ENCODE data around the gene ZYG11A.

ZYG11A gene

DNA sequence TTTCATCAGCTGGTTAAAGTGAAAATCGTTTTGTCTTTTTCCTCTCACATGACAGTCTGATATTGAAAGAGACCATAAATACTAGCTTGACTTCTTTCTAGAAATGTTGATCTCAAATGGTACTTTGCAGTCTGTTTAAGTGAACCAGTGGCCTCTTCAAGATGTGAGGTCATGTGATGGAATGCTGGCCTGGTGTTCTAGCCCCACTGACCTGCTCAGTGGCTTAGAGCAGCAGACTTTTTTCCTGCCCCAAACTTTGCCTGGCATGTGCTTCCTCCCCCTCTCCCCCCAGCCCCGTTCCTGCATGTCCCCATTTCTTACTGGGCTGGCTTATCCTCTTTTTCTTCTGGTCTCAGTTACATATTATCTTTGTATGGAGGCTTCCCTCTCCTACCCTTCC is 34.3 kb downstream of the ZYG11A start:
- DNase-seq (ENCODE audit: low read depth in 1 of 2, low spot score in 1 of 2), result no peak

DNA sequence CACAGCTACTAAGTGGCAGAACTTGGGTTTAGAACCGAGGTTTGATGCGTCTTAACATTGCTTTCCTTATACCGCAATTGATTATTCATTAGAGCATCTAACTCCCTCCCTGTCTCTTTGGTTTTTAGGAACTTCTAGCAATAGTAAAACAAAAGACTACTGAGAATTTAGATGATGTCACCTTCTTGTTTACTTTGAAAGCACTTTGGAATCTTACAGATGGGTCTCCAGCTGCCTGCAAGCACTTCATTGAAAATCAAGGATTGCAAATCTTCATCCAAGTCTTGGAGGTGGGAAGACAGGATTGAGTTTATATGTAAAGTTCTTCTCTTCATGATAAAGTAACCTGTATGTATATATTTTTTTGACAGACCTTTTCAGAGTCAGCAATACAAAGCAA is 35.0 kb downstream of the ZYG11A start:
- no peak for DNase-seq (ENCODE audit: low read depth in 1 of 2, low spot score in 1 of 2)

DNA sequence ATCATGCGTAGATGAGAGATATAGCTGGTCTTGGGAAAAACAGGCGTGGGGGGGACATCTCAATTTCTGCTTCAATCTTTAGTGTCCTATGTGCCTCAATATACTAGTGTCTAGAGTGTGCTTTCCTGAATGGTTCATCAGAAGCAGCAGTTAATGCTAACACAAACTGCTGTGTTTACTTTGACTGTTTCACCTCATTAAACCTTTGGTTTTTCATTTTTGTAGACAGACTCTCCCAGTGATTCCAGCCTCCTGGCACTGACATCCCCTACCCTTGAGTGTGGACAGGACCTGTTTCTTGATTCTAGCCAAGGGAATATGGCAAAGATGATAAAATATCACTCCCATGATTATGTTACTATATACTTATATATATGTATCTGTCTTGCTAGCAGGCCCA is 37.6 kb downstream of the ZYG11A start:
- DNase-seq (ENCODE audit: low read depth in 1 of 2, low spot score in 1 of 2), result no peak

DNA sequence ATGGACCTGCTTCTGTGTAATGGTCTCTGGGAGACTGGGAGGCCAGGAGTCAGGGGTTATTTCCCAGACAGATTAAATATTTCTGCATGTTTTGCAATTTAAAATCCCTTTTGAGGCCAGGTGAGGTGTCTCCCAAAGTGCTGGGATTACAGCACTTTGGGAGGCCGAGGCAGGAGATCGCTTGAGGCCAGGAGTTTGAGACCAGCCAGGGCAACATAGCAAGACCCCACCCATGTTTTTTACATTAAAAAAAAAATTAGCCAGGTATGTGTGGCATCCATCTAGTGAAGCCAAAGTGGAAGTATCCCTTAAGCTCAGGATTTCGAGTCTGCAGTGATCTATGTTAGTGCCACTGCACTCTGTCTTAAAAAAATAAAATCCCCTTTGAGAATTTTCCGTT is 44.9 kb downstream of the ZYG11A start:
- no peak for DNase-seq (ENCODE audit: low read depth in 1 of 2, low spot score in 1 of 2)

DNA sequence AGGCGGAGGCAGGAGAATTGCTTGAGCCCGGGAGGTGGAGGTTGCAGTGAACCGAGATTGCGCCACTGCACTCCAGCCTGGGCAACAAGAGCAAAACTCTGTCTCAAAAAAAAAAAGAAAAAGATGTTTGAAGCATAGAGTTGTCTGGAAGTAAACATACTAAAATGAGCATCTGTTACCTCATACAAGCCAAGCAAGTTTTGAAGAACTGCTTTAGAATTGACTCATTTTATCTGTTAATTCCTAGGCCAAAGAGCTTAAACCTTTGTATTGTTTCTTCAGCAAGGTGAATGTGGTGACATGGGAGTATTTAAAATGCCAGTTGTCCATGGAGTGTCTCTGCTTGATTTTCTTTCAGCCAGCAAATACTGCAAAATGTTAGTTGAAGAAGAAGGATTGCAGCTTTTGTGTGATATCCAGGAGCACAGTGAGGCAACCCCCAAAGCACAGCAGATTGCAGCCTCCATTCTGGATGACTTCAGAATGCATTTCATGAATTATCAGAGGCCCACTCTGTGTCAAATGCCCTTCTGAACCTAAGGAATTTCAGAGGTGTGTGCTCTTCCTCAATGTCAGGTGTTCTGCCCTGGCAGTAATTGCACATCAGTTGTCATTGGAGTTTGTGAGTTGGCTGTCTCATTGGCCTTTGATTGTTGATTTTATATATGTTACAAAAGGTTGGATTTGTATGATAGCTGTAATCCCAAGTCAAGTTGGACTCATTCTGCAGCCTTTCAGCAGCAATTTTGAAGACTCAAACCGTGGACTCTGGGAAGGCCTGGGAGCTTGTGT is 50.1 kb downstream of the ZYG11A start:
- no peak for DNase-seq (ENCODE audit: low read depth in 1 of 2, low spot score in 1 of 2)

DNA sequence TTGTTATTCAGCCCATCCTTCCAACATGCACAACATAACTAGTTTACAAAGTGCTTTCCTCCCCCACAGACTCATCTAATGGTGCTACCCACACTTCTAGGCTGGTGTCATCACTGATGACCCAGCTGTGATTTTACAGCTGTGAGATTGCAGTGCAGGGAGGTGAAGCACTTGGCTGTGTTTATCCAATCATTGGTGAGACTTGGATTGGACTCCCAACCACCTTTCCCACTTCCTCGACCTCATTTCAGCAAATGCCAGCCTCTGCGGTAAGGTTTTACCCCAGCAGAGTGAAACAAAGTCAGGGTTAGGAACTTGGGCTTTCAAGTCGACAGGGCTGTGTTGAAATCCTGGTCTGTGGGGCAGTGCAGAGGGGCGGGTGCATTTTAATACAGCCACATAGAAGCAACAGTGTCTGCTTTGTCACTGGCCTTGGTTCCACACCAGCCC is 56.9 kb downstream of the ZYG11A start:
- no peak for DNase-seq (ENCODE audit: low read depth in 1 of 2, low spot score in 1 of 2)

DNA sequence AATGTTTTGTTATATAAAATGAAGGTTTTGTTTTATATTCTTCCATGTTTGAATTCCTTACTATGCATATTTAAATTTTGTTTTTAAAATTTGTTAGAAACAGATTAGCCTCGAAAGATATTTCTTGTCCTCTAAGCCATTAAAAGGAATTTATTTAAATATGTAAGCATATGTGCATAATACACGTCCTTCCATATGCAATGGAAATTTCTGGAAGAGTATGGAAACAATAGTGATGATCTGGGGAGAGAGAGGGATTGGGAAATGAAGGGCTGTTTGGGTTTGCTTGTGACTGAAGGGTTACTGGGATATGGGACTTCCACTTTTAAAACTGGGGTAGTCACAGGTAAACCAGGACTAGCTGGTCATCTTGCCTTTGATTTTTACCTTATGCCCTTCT is 57.8 kb downstream of the ZYG11A start:
- no peak for DNase-seq (ENCODE audit: low read depth in 1 of 2, low spot score in 1 of 2)

DNA sequence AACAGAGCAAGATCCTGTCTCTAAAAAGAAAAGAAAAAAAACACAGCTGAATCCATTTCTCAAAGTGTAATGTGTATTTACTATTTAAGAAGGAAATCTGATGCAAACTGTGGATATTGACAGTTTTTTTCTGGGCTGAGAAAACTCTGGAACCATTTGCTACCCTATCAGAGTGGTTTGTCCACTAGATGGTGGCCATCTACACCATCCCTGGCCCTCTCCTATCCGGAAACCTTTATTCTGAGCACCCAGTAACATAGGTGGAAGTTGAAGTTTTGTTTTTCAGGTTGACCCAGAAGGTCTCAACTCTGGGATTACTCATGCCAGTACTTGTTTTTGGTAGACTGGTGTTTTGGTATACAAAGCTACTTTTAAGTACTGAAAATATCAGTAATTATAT is 58.8 kb downstream of the ZYG11A start:
- DNase-seq (ENCODE audit: low read depth in 1 of 2, low spot score in 1 of 2), result no peak

DNA sequence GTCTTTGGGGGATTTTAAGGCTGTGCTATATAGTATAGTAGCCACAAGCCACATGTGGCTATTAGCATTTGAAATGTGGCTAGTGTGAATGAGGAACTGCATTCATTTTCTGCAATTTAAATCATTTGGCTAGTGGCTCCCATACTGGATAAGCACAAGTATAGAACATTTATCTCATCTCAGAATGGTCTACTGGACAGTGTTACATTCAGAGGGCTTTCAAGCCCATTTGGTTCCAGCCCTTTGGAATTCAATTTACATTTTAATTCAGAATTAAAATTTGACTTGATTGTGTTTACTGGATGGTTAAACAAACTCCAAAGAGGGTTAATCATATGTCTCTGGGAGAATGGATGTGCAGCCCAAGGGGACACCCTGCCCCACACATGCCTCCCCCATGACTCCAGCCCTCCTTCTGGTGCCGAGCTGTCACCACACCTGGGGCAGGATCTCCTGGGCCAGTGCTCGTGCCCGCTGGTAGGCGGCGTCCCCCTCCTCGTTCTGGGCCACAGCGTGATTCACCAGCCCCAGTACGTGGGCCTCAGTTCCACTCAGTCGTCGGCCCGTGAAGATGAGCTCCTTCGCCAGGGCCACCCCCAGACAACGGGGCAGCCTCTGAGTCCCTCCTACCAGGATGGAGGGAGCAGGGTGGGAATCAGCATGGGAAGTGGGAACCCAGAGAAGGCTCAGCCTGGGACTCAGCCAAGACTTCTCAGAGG is 61.8 kb downstream of the ZYG11A start:
- DNase-seq (ENCODE audit: low read depth in 1 of 2, low spot score in 1 of 2), result no peak

DNA sequence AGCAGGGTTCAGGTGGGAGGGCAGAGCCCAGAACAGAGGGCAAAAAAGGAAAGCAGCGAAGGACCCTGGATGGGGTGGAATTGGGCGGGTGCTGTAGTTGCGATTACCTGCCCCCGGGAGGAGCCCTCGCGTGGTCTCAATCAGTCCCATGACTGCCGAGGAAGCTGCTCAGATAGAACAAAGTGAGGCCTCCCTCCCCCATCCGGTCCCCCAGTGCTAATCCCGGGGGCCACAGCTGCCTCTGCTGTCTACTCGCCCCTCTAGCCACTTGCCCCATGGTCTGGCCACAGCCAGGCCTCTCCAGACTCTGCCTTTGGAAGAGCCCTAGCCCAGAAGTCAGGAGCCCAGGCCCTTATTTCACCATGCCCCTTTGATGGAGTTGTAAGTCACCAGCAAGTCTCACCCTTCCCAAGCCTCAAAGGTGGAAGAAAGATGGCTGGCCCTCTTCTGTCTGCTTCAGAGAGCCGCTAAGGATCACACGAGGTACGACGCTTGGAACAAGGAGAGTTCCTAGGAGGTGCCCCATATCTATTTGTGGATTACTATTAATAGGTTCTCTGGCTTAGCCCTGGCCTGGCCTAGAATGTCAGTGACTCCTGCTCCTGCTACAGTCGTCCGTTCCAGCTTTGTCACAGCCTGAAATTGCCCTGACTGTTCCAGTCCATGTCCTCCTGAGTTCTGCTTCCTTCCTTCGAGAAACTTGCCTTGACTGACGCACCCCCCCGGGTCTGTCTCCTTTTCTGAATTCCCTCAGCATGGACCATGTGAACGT is 62.6 kb downstream of the ZYG11A start:
- DNase-seq (ENCODE audit: low read depth in 1 of 2, low spot score in 1 of 2), result no peak

DNA sequence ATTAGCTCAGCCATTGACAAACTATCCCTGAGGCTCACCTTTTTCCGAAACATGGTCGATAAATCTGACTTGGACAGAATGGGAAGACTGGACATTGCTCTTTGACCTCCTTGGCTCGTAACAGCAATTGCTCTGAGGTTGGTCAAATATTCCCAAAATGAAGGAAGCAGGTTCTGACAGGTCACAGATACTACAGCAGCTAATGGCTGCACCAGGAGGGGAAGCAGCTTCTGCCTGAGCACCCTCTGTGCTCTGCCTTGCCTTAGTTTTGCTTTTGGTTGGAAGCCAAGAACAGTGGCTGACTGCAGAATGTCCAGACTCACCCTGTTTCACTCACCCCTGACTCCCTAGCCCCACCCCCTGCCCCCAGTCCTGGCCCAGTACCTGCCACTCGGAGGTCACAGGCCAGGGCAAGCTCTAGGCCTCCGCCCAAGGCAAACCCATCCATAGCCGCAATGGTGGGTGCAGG is 63.6 kb downstream of the ZYG11A start:
- no peak for DNase-seq (ENCODE audit: low read depth in 1 of 2, low spot score in 1 of 2)

DNA sequence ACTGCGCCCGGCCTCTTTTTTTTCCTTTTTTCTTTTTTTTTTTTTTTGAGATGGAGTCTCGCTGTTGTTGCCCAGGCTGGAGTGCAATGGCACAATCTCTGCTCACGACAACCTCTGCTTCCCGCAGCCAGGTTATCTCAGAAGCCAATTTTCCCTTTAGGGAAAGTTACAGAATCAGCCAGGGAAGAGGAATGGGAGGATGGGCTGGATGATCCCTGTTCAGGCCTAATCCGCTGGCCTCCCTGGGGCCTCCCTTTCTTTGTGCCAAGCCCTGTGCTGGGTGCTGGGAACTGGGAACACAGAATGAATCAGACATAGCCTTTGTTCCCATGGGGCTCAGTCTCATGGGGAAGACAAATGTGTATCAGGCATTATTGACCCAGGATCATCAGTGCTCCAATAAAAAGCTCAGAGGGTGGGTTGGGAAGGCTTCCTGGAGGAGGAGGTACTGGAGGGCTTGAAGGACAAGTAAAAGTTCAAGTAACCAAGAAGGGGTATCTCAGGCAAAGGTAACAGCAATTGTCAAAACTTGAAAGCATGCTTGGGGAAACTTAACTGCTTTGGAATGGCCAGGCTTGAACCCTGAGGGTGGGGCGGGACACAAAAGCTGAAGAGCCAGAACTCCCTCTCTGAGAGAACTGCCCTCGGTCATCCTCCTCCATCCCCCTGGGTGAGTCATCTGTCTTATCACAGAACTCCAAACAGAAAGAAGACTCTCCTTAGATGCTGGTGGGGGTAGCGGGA is 64.7 kb downstream of the ZYG11A start:
- no peak for DNase-seq (ENCODE audit: low read depth in 1 of 2, low spot score in 1 of 2)

DNA sequence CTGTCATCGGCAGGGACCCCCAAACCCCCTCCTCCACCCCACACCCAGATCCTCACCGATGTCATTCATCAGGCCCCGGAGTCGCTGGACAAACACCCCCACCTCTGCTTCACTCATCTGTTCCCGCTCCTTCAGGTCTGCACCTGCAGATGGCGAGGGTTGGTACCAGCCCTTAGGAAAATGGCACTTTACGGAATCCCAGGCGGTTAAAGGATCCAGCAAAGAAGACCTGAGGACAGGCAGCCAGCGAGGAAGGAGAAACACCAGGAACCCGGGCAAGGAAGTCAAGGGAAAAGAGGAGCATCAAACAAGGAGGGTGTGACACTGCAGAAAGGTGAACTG is 65.2 kb downstream of the ZYG11A start:
- DNase-seq (ENCODE audit: low read depth in 1 of 2, low spot score in 1 of 2), result no peak

DNA sequence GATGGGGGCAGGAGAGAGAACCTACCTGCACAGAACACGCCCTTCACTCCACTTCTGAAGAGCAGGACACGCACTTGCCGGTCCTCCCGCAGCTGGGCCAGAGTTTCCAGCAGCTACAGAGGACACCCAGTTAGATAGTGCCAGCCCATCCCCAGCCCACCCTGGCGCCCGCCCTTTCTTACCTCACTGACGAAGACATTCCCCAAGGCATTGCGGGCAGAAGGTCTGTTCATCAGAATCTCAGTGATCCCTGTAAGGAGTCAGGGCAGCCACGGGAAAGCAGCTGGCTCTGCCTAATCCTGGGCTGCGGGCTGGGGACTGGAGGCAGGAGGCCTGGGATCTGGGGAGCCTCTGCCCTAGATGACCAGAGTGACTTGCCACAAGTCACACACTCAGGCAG is 69.0 kb downstream of the ZYG11A start:
- no peak for DNase-seq (ENCODE audit: low read depth in 1 of 2, low spot score in 1 of 2)

DNA sequence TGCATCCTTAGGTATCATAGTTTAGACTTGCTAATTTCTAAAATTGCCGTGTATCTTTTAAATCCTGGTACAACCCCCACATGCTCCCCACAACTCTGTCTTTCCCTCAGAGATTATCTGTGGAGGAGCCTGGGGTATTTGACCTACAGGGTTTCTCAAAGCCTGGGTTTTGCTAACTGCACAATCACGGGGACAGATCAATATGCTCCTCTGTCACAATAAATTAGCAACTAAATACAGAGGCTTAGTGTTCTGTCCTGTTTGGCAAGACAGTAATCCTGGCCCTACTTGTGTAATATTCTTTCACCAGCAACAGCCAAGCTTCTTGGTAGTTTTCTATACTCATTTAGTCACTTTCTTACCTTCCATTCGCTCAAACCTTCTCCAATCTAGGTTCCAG is 70.5 kb downstream of the ZYG11A start:
- no peak for DNase-seq (ENCODE audit: low read depth in 1 of 2, low spot score in 1 of 2)

DNA sequence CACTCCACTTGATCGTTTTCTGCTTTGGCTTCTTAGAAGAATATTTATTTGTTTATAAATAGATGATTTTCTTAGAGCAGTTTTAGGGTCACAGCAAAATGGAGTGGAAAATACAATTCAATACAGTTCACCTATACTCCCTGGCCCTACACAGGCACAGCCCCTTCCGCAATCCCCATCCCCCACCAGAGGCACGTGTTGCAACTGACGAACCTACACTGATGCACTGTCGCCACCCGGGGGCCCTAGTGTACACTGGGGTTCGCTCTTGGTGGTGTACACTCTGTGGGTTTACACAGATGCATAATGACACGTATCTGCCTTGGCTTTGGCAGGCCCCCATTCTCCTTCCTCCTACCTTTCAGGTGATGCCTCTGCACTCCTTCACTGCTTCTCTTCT is 71.0 kb downstream of the ZYG11A start:
- DNase-seq (ENCODE audit: low read depth in 1 of 2, low spot score in 1 of 2), result no peak

DNA sequence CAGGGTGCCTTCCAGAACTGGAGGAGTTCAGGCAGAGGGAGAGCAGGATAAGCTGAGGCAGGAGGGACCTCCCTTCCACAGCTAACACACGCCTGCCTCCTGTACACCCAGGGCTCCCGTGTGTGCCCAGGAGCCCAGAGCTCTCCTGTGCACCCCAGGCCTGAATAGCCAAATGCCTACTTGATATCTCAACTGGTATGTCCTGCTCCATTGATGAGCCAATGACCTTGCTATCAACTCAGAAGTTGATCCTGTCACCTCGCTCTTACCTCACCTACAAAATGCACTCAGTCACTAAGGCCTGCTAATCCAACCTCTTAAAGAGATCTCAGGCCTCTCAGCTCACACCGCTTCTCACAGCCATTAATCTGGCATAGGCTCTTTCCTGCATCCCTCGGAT is 71.9 kb downstream of the ZYG11A start:
- DNase-seq (ENCODE audit: low read depth in 1 of 2, low spot score in 1 of 2), result no peak

DNA sequence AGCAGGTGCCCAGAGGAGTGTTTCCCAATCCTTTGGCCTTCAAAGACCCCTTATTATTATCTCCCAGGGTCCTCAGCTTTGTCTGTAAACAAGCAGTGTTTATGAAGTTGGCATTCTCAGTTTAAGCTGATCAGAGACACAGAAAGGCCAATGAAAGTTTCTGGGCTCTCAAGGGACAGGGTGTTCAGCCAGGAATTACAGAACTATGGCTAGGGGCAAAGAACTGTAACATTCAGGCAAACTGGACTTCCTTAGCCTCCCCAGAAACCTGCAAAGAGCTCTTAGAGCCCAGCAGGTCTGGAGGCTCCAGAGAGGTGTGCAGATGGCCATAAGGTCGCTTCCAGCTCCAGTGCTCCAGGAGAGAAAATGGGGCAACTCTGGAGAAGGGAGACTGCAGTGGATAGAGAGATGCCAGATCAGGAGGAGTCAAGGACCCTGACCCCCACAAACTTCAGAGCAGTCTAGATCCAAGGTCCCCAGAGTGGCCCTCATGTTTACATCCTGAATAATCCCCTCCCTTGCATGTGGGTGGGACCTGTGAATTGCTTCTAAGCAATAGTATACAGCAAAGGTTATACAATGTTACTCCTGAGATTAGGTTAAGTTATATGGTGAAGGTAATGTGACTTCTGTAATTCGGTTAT is 72.8 kb downstream of the ZYG11A start:
- no peak for DNase-seq (ENCODE audit: low read depth in 1 of 2, low spot score in 1 of 2)

DNA sequence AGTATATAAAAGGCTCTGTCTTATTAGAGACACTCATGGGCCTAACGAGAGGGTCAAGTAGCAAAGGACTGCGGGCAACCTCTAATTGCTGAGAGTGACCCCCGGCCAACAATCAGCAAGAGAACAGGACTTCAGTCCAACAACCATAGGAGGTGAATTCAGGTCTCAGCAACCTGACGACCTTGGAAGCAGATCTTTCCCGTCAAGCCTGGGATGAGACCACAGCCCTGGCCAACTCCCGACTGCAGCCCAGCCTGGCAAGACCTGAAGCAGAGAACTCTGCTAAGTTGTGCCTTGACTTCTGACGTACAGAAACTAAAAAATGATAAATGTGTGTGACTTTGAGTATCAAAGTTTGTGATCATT is 73.3 kb downstream of the ZYG11A start:
- no peak for DNase-seq (ENCODE audit: low read depth in 1 of 2, low spot score in 1 of 2)

DNA sequence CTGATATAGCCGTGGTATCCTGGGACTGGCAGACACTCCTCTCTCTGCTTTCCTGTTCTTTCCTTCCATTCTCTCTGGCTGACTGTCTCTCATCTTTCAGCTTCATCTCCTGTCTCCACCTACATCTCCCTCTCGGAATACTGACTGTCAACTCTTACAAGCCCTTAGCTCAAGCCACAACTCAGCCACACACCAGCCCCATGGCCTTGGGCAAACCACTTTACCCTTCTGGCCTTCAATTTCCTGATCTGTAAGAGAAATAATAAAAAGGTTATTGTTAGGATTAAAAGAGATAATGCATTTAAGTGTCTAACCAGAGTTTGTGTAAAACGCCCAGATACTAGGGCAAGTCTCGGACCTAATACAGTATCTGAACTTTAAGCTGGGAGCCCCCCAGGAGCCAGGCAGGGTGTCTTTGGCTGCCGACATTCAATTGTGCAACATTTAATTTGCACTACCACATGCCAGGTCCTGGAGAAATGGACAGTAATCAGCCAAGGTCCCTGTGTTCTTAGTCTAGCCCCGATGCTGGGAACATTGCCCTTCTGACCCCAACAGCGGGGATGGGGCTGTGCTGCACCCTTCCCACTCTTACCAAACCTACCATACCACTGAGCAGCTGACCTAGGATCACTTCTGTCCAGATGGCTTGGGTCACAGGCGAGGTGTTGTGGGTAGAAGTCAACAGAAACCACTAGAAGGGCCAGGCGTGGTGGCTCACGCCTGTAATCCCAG is 73.8 kb downstream of the ZYG11A start:
- DNase-seq (ENCODE audit: low read depth in 1 of 2, low spot score in 1 of 2), result no peak
